Measurements from ENCODE around the gene PLA2G2D. TPM values are rescaled to one million over a fixed set of nuclear protein-coding genes. Genes with fewer than 3 reads are reported as not detected.

The PLA2G2D gene
- total RNA-seq, 4 donors from 2014 or later: not detected

DNA sequence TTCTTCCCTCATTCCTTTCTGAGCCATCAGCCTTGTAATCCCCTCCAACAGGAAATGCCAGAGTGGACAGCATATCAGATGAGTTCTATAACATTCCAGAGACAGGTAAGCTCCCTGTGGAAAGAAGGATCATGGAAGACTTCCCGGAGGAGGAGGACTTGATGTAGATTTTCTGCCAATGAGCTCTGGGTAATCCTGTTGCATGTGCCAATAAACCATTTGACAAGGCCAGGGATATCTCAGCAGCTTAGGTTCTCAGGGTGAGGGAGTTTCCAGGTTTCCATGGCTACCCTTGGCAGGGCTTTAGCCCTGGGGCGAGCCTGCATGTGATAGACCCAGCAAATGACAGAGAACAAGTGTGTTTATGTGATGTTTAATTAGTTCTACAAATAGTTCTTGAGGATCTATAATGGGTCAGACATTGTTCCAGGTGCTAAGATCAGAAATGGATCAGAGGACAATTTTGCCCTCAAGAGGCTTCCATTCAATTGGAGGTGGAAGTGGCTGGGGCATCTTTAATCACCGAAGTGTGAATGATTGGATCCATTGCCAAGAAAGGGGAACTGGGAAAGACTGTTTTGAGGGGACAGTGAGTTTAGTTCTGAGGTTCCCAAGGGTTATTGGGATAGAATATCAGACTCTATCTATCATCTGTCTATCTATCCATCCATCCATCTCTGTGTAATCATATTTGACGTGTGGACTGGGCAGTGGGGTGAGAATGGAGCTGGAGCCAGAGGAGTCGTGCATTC lies 42.5 kb downstream of the PLA2G2D start:
- Histone ChIP-seq H3K27ac (replicated peaks in 1 of 4) (no peak overlapping the region), H3K4me1 (peaks cover 22 to 42% (median 31%) of the 10 kb centered on the region in 4 donors), H3K9me3 (no peaks in the 10 kb centered on the region), H3K36me3 (peaks cover 0 to 21% (median 0%) of the 10 kb centered on the region in 4 donors), H3K4me3 (no peak overlapping the region), H3K27me3 (no peaks in the 10 kb centered on the region)
- WGBS: 93% methylated on average over 5 of the region's 5 CpGs
- intact Hi-C loops (cut with DNase I): no loop called here
- DNase-seq (ENCODE audit: extremely low spot score): no peak
- no peak for TF ChIP-seq EP300 (IDR thresholded peaks at IDR 0.05)

DNA sequence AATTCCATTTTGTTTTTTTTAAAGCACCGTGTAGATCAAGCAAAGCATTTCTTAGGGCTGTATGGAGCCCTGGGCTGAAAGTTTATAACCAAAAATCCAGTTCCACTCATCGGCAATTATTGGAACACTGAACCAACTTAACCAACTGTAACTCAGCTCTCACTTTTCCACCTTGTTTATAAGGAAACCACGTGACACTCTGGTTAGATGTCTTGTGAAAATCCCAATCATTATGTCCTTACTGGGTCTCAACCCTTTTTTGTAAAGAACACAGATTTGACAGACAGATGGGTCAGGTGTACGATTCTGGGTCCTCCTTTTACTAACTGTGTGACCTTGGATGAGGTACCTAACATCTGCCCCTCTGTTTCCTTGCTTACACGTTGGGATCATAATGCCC lies 43.1 kb downstream of the PLA2G2D start:
- no peaks in the 10 kb centered on the region for H3K27me3 ChIP-seq
- no peak overlapping the region for H3K4me3 ChIP-seq
- DNase-seq (ENCODE audit: extremely low spot score): no peak
- no peak for TF ChIP-seq POLR2AphosphoS5 (IDR thresholded peaks at IDR 0.05)
- TF ChIP-seq EP300 (IDR thresholded peaks at IDR 0.05): no peak
- no peak for TF ChIP-seq CTCF (IDR thresholded peaks at IDR 0.05)
- TF ChIP-seq POLR2A (IDR thresholded peaks at IDR 0.05; ENCODE audit: low read depth): no peak
- intact Hi-C loops (cut with DNase I): no loop called here
- 68% methylated on average over 5 of the region's 5 CpGs for WGBS
- peaks cover 29 to 48% (median 37%) of the 10 kb centered on the region in 4 donors for H3K4me1 ChIP-seq
- no peak overlapping the region for H3K27ac ChIP-seq (replicated peaks in 1 of 4)
- H3K36me3 ChIP-seq: peaks cover 0 to 27% (median 0%) of the 10 kb centered on the region in 4 donors
- H3K9me3 ChIP-seq: no peaks in the 10 kb centered on the region

DNA sequence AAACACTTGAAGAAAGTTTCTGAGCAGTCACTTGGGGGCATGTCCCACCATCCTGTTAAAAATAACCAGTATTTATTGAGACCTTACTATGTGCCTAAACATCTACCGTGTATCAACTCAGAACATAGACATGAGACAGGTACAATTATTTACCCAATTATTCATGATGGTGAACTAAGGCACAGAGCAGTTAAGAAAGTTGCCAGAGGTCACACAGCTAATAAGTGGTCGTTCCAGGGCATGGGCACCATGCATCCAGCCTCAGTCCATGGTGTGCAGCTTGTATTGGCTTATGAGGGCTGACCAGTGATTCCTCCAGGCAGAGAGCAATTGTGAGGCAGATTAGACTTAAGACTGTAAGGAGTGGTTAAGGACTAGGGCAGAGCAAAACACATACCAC lies 44.0 kb downstream of the PLA2G2D start:
- H3K4me1 ChIP-seq: peaks cover 30 to 52% (median 38%) of the 10 kb centered on the region in 4 donors
- no peak for DNase-seq (ENCODE audit: extremely low spot score)
- no peaks in the 10 kb centered on the region for H3K27me3 ChIP-seq
- TF ChIP-seq EP300 (IDR thresholded peaks at IDR 0.05): no peak
- no peak for TF ChIP-seq POLR2A (IDR thresholded peaks at IDR 0.05; ENCODE audit: low read depth)
- TF ChIP-seq POLR2AphosphoS5 (IDR thresholded peaks at IDR 0.05): no peak
- no peak for TF ChIP-seq CTCF (IDR thresholded peaks at IDR 0.05)
- peak overlapping the region in 1 of 4 donors; percentile 30 for H3K27ac ChIP-seq (replicated peaks in 1 of 4)
- no peak overlapping the region for H3K4me3 ChIP-seq
- peaks cover 0 to 28% (median 0%) of the 10 kb centered on the region in 4 donors for H3K36me3 ChIP-seq
- 84% methylated on average over 2 of the region's 2 CpGs for WGBS
- intact Hi-C loops (cut with DNase I): no loop called here
- no peaks in the 10 kb centered on the region for H3K9me3 ChIP-seq

GRCh38 chr1:20074725-20075171 lies 44.6 kb downstream of the PLA2G2D start:
- Histone ChIP-seq H3K36me3 (peaks cover 0 to 28% (median 0%) of the 10 kb centered on the region in 4 donors), H3K27ac (replicated peaks in 1 of 4) (peak overlapping the region in 2 of 4 donors; percentile 17 to 30), H3K4me3 (no peak overlapping the region), H3K4me1 (peaks cover 33 to 52% (median 39%) of the 10 kb centered on the region in 4 donors), H3K9me3 (no peaks in the 10 kb centered on the region), H3K27me3 (no peaks in the 10 kb centered on the region)
- WGBS: 63% methylated on average over 8 of the region's 8 CpGs
- TF ChIP-seq POLR2AphosphoS5 (IDR thresholded peaks at IDR 0.05) (no peak), POLR2A (IDR thresholded peaks at IDR 0.05; ENCODE audit: low read depth) (no peak), EP300 (IDR thresholded peaks at IDR 0.05) (no peak), CTCF (IDR thresholded peaks at IDR 0.05) (no peak)
- no peak for DNase-seq (ENCODE audit: extremely low spot score)
- intact Hi-C loops (cut with DNase I): no loop called here

GRCh38 chr1:20074055-20074724 lies 45.1 kb downstream of the PLA2G2D start:
- 68% methylated on average over 11 of the region's 11 CpGs for WGBS
- TF ChIP-seq EP300 (IDR thresholded peaks at IDR 0.05) (no peak), CTCF (IDR thresholded peaks at IDR 0.05) (no peak), POLR2A (IDR thresholded peaks at IDR 0.05; ENCODE audit: low read depth) (no peak), POLR2AphosphoS5 (IDR thresholded peaks at IDR 0.05) (no peak)
- Histone ChIP-seq H3K4me1 (peaks cover 37 to 56% (median 43%) of the 10 kb centered on the region in 4 donors), H3K36me3 (peaks cover 0 to 28% (median 0%) of the 10 kb centered on the region in 4 donors), H3K27ac (replicated peaks in 1 of 4) (peak overlapping the region in 3 of 4 donors; percentile 17 to 87 (median 30)), H3K27me3 (no peaks in the 10 kb centered on the region), H3K4me3 (no peak overlapping the region), H3K9me3 (no peaks in the 10 kb centered on the region)
- DNase-seq (ENCODE audit: extremely low spot score): no peak
- intact Hi-C loops (cut with DNase I): no loop called here

All from esophagus muscularis mucosa (tissue), 4 donors.